Mesothelial cell of epicardium (in vitro differentiated cells): Measurements from ENCODE around the gene LEMD2. TPM values are rescaled to one million over a fixed set of nuclear protein-coding genes. Genes with fewer than 3 reads are reported as not detected.

Experiments used
- DNase-seq, 2 experiments: peaks; one replicate each; pipeline ENCODE4 v3.0.0; 2021; ENCODE audit warnings: low spot score in 2 of 2; ENCODE audit not compliant: unreplicated experiment in 2 of 2
- H3K27ac Mint-ChIP-seq: 2 replicates; pipeline ENCODE4 v1.8.0; 2021; ENCODE audit warnings: mixed read lengths
- H3K27me3 Mint-ChIP-seq: 2 replicates; pipeline ENCODE4 v1.8.0; 2021; ENCODE audit warnings: low read depth, mixed read lengths
- H3K36me3 Mint-ChIP-seq: 2 replicates; pipeline ENCODE4 v1.8.0; 2021; ENCODE audit warnings: mixed read lengths
- H3K4me1 Mint-ChIP-seq: 2 replicates; pipeline ENCODE4 v1.8.0; 2021; ENCODE audit warnings: mixed read lengths
- H3K4me3 Mint-ChIP-seq: 2 replicates; pipeline ENCODE4 v1.8.0; 2021; ENCODE audit warnings: mild to moderate bottlenecking, moderate library complexity, mixed read lengths
- H3K9me3 Mint-ChIP-seq: 2 replicates; pipeline ENCODE4 v1.8.0; 2021; ENCODE audit warnings: mixed read lengths
- total RNA-seq: library from RNA; stranded (reverse); gene quantifications from 3 replicates; pipeline ENCODE4 v1.2.1, GENCODE V29; 2021
- TF ChIP-seq, protein P1 (sequence below): fragments of 200-600 bp; sonication (generic); IDR thresholded peaks from one replicate; pipeline ENCODE4 v1.5.0; 2021; ENCODE audit warnings: antibody characterized with exemption; ENCODE audit not compliant: unreplicated experiment

Gene LEMD2
- total RNA-seq, 1 donor from 2014 or later = 85.3 TPM

DNA sequence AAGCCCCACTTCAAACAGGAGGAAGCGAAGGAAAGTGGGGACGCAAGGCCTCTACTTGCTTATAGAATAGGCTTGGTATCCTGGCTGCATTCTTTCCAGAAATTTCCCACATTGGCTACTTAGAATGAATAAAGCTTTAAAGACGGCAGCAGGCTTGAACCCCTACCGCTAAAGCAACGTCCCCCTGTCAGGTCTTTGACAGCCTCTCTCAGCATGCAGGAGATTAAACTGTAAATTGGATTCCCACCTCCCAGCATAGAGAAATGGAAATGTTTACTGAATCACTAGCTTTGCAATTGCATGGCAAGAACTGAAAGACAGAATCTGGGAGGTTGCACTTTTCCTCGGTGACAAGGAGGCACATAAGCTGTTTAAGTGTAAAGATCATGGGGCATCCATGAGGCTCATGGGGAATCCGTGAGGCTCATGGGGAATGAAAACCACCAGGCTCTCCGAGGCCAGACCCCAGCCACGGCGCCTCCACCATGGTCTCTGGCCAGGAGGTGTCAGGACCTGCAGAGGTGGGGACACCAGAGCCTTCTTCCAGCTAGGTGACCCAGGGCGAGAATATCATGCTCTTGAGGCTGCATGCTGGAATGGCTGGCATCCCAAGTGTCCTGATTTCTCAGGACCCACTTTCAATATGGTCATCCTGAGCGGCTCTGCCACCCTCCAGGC, 10.3 kb downstream of the LEMD2 start:
- Mint-ChIP-seq H3K27me3 (no peaks in the 10 kb centered on the region), H3K36me3 (peaks cover 43% of the 10 kb centered on the region), H3K9me3 (no peaks in the 10 kb centered on the region), H3K4me3 (no peak overlapping the region), H3K4me1 (peaks cover 10% of the 10 kb centered on the region), H3K27ac (no peak overlapping the region)
- TF ChIP-seq, protein P1, sequence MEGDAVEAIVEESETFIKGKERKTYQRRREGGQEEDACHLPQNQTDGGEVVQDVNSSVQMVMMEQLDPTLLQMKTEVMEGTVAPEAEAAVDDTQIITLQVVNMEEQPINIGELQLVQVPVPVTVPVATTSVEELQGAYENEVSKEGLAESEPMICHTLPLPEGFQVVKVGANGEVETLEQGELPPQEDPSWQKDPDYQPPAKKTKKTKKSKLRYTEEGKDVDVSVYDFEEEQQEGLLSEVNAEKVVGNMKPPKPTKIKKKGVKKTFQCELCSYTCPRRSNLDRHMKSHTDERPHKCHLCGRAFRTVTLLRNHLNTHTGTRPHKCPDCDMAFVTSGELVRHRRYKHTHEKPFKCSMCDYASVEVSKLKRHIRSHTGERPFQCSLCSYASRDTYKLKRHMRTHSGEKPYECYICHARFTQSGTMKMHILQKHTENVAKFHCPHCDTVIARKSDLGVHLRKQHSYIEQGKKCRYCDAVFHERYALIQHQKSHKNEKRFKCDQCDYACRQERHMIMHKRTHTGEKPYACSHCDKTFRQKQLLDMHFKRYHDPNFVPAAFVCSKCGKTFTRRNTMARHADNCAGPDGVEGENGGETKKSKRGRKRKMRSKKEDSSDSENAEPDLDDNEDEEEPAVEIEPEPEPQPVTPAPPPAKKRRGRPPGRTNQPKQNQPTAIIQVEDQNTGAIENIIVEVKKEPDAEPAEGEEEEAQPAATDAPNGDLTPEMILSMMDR = no peak
- DNase-seq = no peak

DNA sequence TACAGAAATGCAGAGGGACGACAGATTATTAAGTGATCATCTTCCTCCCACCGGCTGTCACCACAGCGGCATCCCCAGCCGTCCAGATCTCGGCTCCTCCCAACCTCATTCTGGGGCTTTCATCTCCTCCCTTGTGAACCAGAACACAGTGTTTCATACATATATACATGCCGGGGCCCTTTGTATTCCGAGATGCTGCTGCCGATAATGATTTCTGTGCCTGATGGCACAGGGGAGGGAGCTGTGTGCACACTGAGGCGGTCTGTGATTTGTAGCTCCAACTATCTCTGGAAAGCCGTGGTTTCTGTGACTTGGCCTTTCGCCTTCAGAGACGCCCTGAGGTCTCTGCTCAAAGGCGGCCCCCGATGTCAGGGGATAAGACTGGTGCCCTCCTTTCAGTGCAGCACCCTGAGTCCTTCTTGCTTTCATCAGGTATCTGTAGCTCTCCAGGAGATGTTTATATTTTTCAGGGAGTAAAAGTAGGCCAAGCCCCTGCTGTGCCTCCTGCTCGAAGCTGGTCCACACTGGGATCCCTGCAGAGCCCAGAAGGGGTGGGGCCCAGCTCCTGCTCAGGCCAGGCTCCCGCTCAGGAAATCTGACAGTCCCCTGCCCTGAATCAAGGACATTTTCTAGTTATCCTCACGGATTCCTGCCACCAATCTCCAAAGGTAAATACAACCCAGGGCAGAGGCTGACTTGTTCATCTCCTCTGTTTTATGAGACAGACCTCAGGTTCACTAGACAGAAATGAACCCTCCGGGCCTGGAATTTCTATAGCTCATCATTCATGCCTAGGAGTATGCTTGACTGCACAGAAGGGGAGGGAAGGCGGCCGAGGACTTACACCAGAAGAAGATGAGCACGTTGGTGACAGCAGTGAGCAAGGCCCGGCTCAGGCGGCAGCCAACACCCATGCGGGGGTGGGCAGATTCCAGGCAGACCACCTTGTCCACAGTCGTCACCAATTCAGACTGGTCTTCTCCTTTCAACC, 11.2 kb downstream of the LEMD2 start:
- Mint-ChIP-seq H3K4me3 (no peak overlapping the region), H3K36me3 (peaks cover 45% of the 10 kb centered on the region), H3K9me3 (no peaks in the 10 kb centered on the region), H3K4me1 (peaks cover 14% of the 10 kb centered on the region), H3K27ac (peak overlapping the region; percentile 22), H3K27me3 (no peaks in the 10 kb centered on the region)
- TF ChIP-seq, protein P1 = no peak
- DNase-seq = no peak

- Mint-ChIP-seq H3K4me3 (no peak overlapping the region), H3K27ac (no peak overlapping the region), H3K9me3 (no peaks in the 10 kb centered on the region), H3K27me3 (no peaks in the 10 kb centered on the region), H3K4me1 (peaks cover 20% of the 10 kb centered on the region), H3K36me3 (peaks cover 45% of the 10 kb centered on the region)
- TF ChIP-seq, protein P1 = no peak
- DNase-seq = no peak
These were observed 12.2 kb downstream of the LEMD2 start for GRCh38 chr6:33776764-33777163.

GRCh38 chr6:33776186-33776585, 12.7 kb downstream of the LEMD2 start:
- H3K4me1 Mint-ChIP-seq = peaks cover 23% of the 10 kb centered on the region
- H3K4me3 Mint-ChIP-seq = no peak overlapping the region
- peaks cover 45% of the 10 kb centered on the region for H3K36me3 Mint-ChIP-seq
- TF ChIP-seq, protein P1 = no peak
- H3K27me3 Mint-ChIP-seq = no peaks in the 10 kb centered on the region
- no peak for DNase-seq
- H3K9me3 Mint-ChIP-seq = no peaks in the 10 kb centered on the region
- H3K27ac Mint-ChIP-seq = no peak overlapping the region

DNA sequence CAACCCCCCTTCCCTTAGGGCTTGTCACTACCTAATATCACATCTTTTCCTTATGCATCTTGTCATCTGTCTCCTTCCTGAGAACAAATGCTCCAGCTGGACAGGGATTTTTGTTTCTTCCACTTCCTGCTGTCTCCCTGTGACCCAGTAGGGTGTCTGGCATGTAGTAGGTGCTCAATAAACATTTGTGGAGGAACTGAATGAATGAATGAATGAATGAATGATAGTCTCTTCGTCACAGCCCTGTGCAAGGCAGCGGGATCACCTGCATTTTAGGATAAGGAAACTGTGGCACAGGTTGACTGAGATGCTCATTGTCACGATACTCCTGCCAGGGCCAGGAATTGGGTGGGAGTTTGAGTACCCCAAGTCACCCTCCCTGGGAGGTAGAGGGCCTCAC, 14.2 kb downstream of the LEMD2 start:
- H3K27ac Mint-ChIP-seq = no peak overlapping the region
- H3K4me3 Mint-ChIP-seq = no peak overlapping the region
- no peak for DNase-seq
- no peaks in the 10 kb centered on the region for H3K9me3 Mint-ChIP-seq
- peaks cover 42% of the 10 kb centered on the region for H3K36me3 Mint-ChIP-seq
- H3K4me1 Mint-ChIP-seq = peaks cover 31% of the 10 kb centered on the region
- no peaks in the 10 kb centered on the region for H3K27me3 Mint-ChIP-seq
- TF ChIP-seq, protein P1 = no peak
